NB4 (cell line): ENCODE results near the gene PHKG1.

Experiments
- CTCF ChIP-seq: IDR thresholded peaks from one replicate; pipeline ENCODE4 v1.5.1; 2012; ENCODE audit warnings: low read depth, low read length
- MAX ChIP-seq: IDR thresholded peaks from 2 replicates; pipeline ENCODE4 v1.6.1; 2011; ENCODE audit warnings: low read depth, low read length
- POLR2A ChIP-seq: IDR thresholded peaks from 2 replicates; pipeline ENCODE4 v1.6.1; 2011; ENCODE audit warnings: mild to moderate bottlenecking; ENCODE audit not compliant: insufficient read length; ENCODE audit errors: extremely low read depth

GRCh38 chr7:56048245-56048644 is 44.5 kb downstream of the PHKG1 start:
- TF ChIP-seq CTCF: no peak
- TF ChIP-seq MAX: no peak
- no peak for TF ChIP-seq POLR2A
